ENCODE results near the gene PARL.

GRCh38 chr3:183907176-183907575, 22.5 kb upstream of the PARL start:
- TF ChIP-seq CTCF (IDR thresholded peaks at IDR 0.05; ENCODE audit: low read depth, low read length) (no peak), EZH2phosphoT487 (IDR thresholded peaks at IDR 0.05; ENCODE audit: low read depth) (no peak)

Measured in OCI-LY3 (cell line).